AG10803 (cell line): Measurements from ENCODE around the gene FBXL17.

Experiments used
- DNase-seq: peaks from one replicate; pipeline ENCODE4 v3.0.0; 2010; ENCODE audit warnings: low read depth
- H3K4me3 ChIP-seq: 2 replicates; pipeline ENCODE4 v1.5.1; 2011; ENCODE audit warnings: mild to moderate bottlenecking, low read length, control low read depth
- TF ChIP-seq, protein P1 (sequence below): conservative IDR thresholded peaks from 2 replicates; pipeline ENCODE4 v1.5.1; 2011; ENCODE audit warnings: mild to moderate bottlenecking, low read length, control low read depth, inconsistent platforms

Gene FBXL17

DNA sequence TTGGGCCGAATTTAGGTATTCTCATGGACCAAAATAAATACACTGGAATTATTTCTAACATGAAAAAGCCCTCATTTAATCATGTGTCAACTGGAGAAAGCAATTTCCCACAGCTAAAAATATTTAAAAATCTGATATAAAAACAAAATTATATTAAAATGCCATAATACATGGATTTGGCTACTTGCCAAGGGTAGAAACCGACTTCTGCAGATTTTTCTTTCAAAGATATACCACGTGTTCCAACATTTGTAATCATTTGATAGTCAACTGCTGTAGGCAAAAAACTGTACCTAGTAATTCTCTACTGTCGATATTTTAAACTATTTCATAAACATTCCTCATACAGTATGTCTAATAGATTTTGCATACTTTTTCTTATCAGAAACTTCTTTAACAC lies 237.6 kb downstream of the FBXL17 start:
- no peak for DNase-seq
- TF ChIP-seq, protein P1, sequence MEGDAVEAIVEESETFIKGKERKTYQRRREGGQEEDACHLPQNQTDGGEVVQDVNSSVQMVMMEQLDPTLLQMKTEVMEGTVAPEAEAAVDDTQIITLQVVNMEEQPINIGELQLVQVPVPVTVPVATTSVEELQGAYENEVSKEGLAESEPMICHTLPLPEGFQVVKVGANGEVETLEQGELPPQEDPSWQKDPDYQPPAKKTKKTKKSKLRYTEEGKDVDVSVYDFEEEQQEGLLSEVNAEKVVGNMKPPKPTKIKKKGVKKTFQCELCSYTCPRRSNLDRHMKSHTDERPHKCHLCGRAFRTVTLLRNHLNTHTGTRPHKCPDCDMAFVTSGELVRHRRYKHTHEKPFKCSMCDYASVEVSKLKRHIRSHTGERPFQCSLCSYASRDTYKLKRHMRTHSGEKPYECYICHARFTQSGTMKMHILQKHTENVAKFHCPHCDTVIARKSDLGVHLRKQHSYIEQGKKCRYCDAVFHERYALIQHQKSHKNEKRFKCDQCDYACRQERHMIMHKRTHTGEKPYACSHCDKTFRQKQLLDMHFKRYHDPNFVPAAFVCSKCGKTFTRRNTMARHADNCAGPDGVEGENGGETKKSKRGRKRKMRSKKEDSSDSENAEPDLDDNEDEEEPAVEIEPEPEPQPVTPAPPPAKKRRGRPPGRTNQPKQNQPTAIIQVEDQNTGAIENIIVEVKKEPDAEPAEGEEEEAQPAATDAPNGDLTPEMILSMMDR: no peak
- no peak overlapping the region for H3K4me3 ChIP-seq

DNA sequence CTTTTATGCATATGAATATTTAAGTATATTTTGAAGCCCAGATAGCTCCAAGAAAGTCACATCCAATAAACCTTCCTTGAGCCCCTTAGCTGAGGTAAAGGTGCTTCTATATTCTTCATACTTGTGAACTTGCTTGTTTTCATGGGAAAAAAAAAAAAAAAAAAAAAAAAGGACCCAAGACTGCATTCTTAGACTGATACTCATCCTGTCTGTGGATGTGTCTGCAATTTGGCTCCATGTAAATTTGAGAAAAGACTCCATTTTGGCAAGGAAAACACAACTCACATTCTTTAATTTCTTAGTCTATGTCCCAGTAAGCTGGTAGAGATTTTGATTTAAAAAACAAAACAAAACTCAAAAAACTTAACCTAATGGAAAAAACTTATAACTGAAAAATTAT lies 238.3 kb downstream of the FBXL17 start:
- TF ChIP-seq, protein P1: no peak
- H3K4me3 ChIP-seq: no peak overlapping the region
- peak; percentile 73 for DNase-seq

DNA sequence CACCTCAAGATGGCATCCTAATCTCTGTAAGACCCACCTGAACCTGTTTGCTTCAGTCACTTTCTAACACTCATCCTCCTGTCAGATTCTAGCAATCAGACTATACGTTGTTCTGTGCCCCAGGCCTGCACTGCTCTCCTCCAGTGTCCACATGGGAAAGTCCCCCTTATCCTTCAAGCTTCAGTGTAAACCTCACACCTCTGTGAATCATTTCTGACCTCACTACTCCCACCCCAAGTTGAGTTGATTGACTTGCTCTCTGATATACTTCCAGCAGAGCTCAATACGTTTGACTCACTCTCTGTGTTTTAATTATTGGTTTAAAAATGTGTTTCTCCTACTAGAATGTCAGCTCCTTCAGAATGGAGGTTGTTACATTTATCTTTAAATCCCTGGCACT lies 240.2 kb downstream of the FBXL17 start:
- no peak for DNase-seq
- TF ChIP-seq, protein P1: no peak
- H3K4me3 ChIP-seq: no peak overlapping the region

- no peak overlapping the region for H3K4me3 ChIP-seq
- TF ChIP-seq, protein P1: no peak
- DNase-seq: no peak
These were observed 245.4 kb downstream of the FBXL17 start for GRCh38 chr5:108136493-108136892.

DNA sequence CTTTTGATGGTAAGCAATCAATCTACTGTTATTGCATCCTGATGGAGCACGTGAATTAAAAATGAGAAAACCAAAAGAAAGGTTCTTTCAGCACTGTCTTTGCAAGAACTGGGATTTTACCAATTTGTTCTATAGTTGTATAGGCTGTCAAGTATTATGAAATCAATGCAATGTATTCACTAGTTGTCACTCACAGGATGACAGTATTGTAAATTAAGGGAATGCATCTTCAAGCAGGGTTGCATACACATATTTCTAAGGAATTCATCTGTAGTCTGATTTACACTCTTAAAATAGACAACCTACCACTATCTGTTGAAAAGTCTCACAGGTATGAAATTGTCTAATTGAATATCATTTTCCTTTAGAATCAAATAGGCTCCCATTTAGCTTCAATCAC lies 252.8 kb downstream of the FBXL17 start:
- no peak for DNase-seq
- TF ChIP-seq, protein P1: no peak

DNA sequence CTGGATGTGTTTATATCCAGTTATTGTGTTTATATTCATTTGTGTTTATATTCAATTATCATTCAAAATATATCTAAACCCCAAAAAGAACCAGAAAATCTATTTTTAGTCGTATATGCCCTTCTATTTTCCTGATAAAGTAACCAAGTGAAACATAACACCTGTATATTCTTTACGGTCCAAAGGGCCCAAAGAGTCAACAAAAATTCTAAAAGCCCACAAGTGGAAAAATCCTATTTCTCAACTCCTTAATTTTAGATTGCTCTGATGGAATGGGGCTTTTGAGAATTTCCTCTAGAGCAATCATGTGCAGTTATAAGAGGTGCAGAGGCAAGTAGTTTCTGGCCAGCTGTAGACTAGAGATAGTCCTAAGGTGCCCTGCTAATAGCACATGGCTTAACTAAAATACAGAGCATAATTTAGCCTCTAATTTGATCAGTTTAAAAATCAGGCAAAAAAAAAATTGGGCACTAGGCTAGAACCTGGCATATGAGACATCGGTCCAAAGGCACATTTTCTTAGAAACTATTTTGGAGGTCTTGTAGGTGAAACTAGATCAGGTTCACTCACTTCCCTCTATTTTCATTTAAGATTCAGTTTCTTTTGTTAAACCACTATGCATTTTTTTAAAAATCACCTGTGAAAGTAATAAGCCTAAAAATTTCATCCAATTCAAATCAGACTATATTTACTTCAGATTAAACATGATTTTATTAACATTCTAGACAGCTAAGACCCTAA lies 256.0 kb downstream of the FBXL17 start:
- TF ChIP-seq, protein P1: no peak

More for the DNA sequence above, 252.8 kb downstream of the FBXL17 start:
- H3K4me3 ChIP-seq: no peak overlapping the region

GRCh38 chr5:108124596-108124995 lies 257.3 kb downstream of the FBXL17 start:
- no peak for DNase-seq
- TF ChIP-seq, protein P1: no peak
- H3K4me3 ChIP-seq: no peak overlapping the region

More for the DNA sequence above, 256.0 kb downstream of the FBXL17 start:
- no peak for DNase-seq
- H3K4me3 ChIP-seq: no peak overlapping the region
